ENCODE results near the gene MYO1B. TPM values are rescaled to one million over a fixed set of nuclear protein-coding genes. Genes with fewer than 3 reads are reported as not detected.

The MYO1B gene
- total and polyA plus RNA-seq, 7 donors = 6.2 to 37.1 (median 13.8) TPM

GRCh38 chr2:191200910-191201309 is 44.3 kb upstream of the MYO1B start:
- TF ChIP-seq CTCF (IDR thresholded peaks at IDR 0.05) (no peak), POLR2A (IDR thresholded peaks at IDR 0.05) (no peak), POLR2AphosphoS5 (IDR thresholded peaks at IDR 0.05) (no peak), EP300 (IDR thresholded peaks at IDR 0.05) (no peak)
- Histone ChIP-seq H3K27me3 (no peaks in the 10 kb centered on the region), H3K36me3 (no peaks in the 10 kb centered on the region), H3K27ac (no peak overlapping the region), H3K9me3 (peaks cover 0 to 2% (median 0%) of the 10 kb centered on the region in 4 donors), H3K4me3 (no peak overlapping the region), H3K4me1 (no peaks in the 10 kb centered on the region)
- WGBS, 2 donors = 23 to 84% methylated on average over 1 of the region's 1 CpG
- intact Hi-C loops (cut with DNase I) = no loop called here
- no peak for DNase-seq

- WGBS, 2 donors = 65 to 67% methylated on average over 2 of the region's 2 CpGs
- Histone ChIP-seq H3K9me3 (peaks cover 0 to 2% (median 0%) of the 10 kb centered on the region in 4 donors), H3K27ac (peak overlapping the region in 3 of 4 donors; percentile 16 to 34 (median 26)), H3K4me3 (no peak overlapping the region), H3K27me3 (no peaks in the 10 kb centered on the region), H3K4me1 (no peaks in the 10 kb centered on the region), H3K36me3 (no peaks in the 10 kb centered on the region)
- TF ChIP-seq EP300 (IDR thresholded peaks at IDR 0.05) (no peak), POLR2A (IDR thresholded peaks at IDR 0.05) (no peak), POLR2AphosphoS5 (IDR thresholded peaks at IDR 0.05) (no peak), CTCF (IDR thresholded peaks at IDR 0.05) (no peak)
- intact Hi-C loops (cut with DNase I) = no loop called here
- DNase-seq = no peak
Measured at GRCh38 chr2:191202209-191202721, 42.9 kb upstream of the MYO1B start.

- Histone ChIP-seq H3K27ac (peak overlapping the region in 3 of 4 donors; percentile 16 to 36 (median 34)), H3K4me3 (no peak overlapping the region), H3K36me3 (no peaks in the 10 kb centered on the region), H3K4me1 (no peaks in the 10 kb centered on the region), H3K27me3 (no peaks in the 10 kb centered on the region), H3K9me3 (peaks cover 0 to 2% (median 0%) of the 10 kb centered on the region in 4 donors)
- whole genome bisulfite sequencing, 2 donors = 38 to 71% methylated on average over 5 of the region's 5 CpGs
- intact Hi-C loops (cut with DNase I) = no loop called here
- peak; percentile 74 for DNase-seq
- no peak for TF ChIP-seq CTCF (IDR thresholded peaks at IDR 0.05)
- no peak for TF ChIP-seq POLR2A (IDR thresholded peaks at IDR 0.05)
- TF ChIP-seq POLR2AphosphoS5 (IDR thresholded peaks at IDR 0.05) = peak in 2 of 4 donors; percentile 41 to 48
- TF ChIP-seq EP300 (IDR thresholded peaks at IDR 0.05) = no peak
Measured at GRCh38 chr2:191202881-191203397, 42.3 kb upstream of the MYO1B start.

GRCh38 chr2:191204433-191204832 is 40.8 kb upstream of the MYO1B start:
- peaks cover 0 to 2% (median 0%) of the 10 kb centered on the region in 4 donors for H3K9me3 ChIP-seq
- H3K27me3 ChIP-seq = no peaks in the 10 kb centered on the region
- TF ChIP-seq CTCF (IDR thresholded peaks at IDR 0.05) (no peak), POLR2A (IDR thresholded peaks at IDR 0.05) (no peak), EP300 (IDR thresholded peaks at IDR 0.05) (no peak), POLR2AphosphoS5 (IDR thresholded peaks at IDR 0.05) (no peak)
- WGBS, 2 donors = 73 to 82% methylated on average over 4 of the region's 4 CpGs
- intact Hi-C loops (cut with DNase I) = no loop called here
- no peak overlapping the region for H3K27ac ChIP-seq
- H3K4me1 ChIP-seq = no peaks in the 10 kb centered on the region
- DNase-seq = no peak
- H3K36me3 ChIP-seq = no peaks in the 10 kb centered on the region
- H3K4me3 ChIP-seq = no peak overlapping the region

Measured in sigmoid colon (tissue), 7 donors.